Measurements from ENCODE around the gene PPP2R3B. TPM values are rescaled to one million over a fixed set of nuclear protein-coding genes. Genes with fewer than 3 reads are reported as not detected.

PPP2R3B gene
- total and polyA plus RNA-seq, 2 of the 4 experiments (the other 2 are of a cell fraction) = 13.2 to 13.3 TPM

DNA sequence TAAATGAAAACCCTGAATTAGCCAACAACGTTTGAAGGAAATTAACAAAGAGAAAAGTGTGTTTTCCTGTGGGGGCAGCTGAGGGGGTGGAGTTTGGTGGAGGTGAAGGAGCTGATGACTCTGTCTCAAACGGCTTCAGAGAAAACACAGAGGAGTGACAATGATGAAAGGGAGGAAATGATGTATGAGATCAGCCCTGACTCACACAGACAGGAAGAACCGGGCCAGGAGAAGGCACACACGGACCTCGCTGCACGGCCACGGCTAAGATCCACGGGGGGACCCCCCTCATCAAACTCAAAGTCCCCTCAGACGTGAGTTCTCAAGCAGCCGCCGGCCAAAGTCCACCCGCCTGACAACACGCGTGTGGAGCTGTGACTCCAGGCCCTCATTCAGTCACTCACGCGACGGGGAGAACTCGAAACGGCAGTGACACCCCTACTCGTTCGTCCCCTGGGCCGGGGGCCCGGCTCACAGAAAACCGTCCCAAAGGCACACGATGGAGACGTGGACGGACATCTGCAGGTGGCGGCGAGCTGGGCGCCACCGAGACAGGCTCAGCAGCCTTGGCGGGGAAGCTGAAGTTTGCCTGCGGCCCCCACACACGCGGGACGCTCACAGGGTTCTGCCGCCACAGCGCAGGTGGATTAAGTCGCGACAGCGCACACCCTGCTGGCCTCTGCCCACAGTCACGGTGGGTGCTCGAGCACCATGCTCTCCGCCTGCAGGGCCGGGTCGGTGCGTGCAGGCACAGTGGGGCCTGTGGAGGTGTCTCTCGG lies 28.8 kb downstream of the PPP2R3B start:
- Histone ChIP-seq H3K18ac (ENCODE audit: low read depth, low read length) (no peak overlapping the region), H3K27me3 (ENCODE audit: control insufficient read depth, insufficient read depth, low read length) (no peaks in the 10 kb centered on the region), H4K91ac (ENCODE audit: insufficient read depth, low read depth, low read length) (no peak overlapping the region), H3K4me2 (ENCODE audit: low read depth, low read length) (no peak overlapping the region), H3K79me1 (ENCODE audit: low read depth in 1 of 2, low read length in 2 of 2) (peaks cover 0 to 5% of the 10 kb centered on the region in 2 experiments; a peak in 1 of 4 replicates), H3K9me3 (ENCODE audit: control insufficient read depth, insufficient read depth, low read length) (peaks cover 18% of the 10 kb centered on the region), H3K9me1 (ENCODE audit: insufficient read depth, low read length) (no peaks in the 10 kb centered on the region), H3K23ac (ENCODE audit: low read depth, low read length) (no peak overlapping the region), H3K4me3 (ENCODE audit: insufficient read depth, low read depth, low read length) (no peak overlapping the region), H3K9ac (ENCODE audit: low read depth, low read length) (no peak overlapping the region), H3K56ac (ENCODE audit: extremely low read depth, insufficient read depth, low read length) (no peak overlapping the region), H2BK15ac (ENCODE audit: low read depth, low read length) (no peak overlapping the region), H3K27ac (ENCODE audit: insufficient read depth, low read length) (no peak overlapping the region), H2BK20ac (ENCODE audit: low read depth, low read length) (no peak overlapping the region), H2BK5ac (ENCODE audit: low read depth, low read length, poor library complexity, severe bottlenecking) (no peak overlapping the region), H4K20me1 (ENCODE audit: insufficient read depth, low read length) (no peaks in the 10 kb centered on the region; the same call in 1 of the 2 replicates), H3K14ac (replicated peaks; ENCODE audit: low read depth, low read length) (no peak overlapping the region), H2BK120ac (ENCODE audit: low read depth, low read length) (0 out of 2 replicates have a peak overlapping the region, but pooled peaks have one; percentile 8), H4K8ac (ENCODE audit: low read depth in 2 of 2, low read length in 2 of 2) (peak overlapping the region in 1 of 2 experiments; percentile 9; a peak in 1 of 4 replicates), H2AFZ (replicated peaks; ENCODE audit: low read length, poor library complexity) (peak overlapping the region; percentile 64), H3K4me1 (ENCODE audit: control insufficient read depth, insufficient read depth, low read length) (no peaks in the 10 kb centered on the region), H2AK9ac (replicated peaks; ENCODE audit: low read depth, low read length, poor library complexity) (no peak overlapping the region), H3K4ac (ENCODE audit: low read depth, low read length) (no peak overlapping the region), H4K5ac (ENCODE audit: low read depth, low read length) (no peak overlapping the region), H2AK5ac (ENCODE audit: low read depth, low read length) (no peak overlapping the region), H3K36me3 (ENCODE audit: control insufficient read depth, insufficient read depth, low read length) (peaks cover 14% of the 10 kb centered on the region; the same call in 1 of the 2 replicates)
- intact Hi-C loops (cut with micrococcal nuclease) = no loop called here
- ATAC-seq (ENCODE audit: low read depth) (peak; percentile 60), DNase-seq (peak; percentile 60)
- ChIA-PET POLR2A (ENCODE audit: unreplicated experiment) (no interaction called here), CTCF (no interaction called here)
- no TSS peak for BruUV-seq (replicated peaks)
- in situ Hi-C loops (cut with MboI; ENCODE audit: low sequenced_read_pairs) = no loop called here
- dilution Hi-C loops (cut with HindIII; ENCODE audit: low sequenced_read_pairs, unreplicated experiment) = no loop called here
- WGBS, 2 experiments (ENCODE audit: extremely low coverage in 2 of 2, insufficient read length in 1 of 2) = 93% methylated on average over 37 of the region's 48 CpGs; no CpG with 5 or more reads in 1 of the 2 experiments
- TF ChIP-seq CHD1 (IDR thresholded peaks at IDR 0.05; ENCODE audit: low read depth, low read length) (no peak), MAFK (IDR thresholded peaks at IDR 0.05; ENCODE audit: low read depth, low read length) (no peak), NFE2L2 (IDR thresholded peaks at IDR 0.05; ENCODE audit: low read depth, low read length) (no peak), RFX5 (IDR thresholded peaks at IDR 0.05; ENCODE audit: low read depth, low read length) (no peak), RCOR1 (IDR thresholded peaks at IDR 0.05; ENCODE audit: insufficient replicate concordance, low read length) (no peak), POLR2A (IDR thresholded peaks at IDR 0.05; ENCODE audit: low read depth, low read length) (no peak), BHLHE40 (IDR thresholded peaks at IDR 0.05; ENCODE audit: low read depth, low read length) (no peak), FOS (IDR thresholded peaks at IDR 0.05; ENCODE audit: low read depth, low read length) (no peak), SMC3 (IDR thresholded peaks at IDR 0.05; ENCODE audit: low read depth, low read length) (no peak), RAD21 (IDR thresholded peaks at IDR 0.05; ENCODE audit: low read length) (no peak), CEBPB (IDR thresholded peaks at IDR 0.05; ENCODE audit: low read depth, low read length) (no peak), MAZ (IDR thresholded peaks at IDR 0.05; ENCODE audit: borderline replicate concordance, low read depth, low read length) (no peak)
- TF ChIP-seq, protein P1, sequence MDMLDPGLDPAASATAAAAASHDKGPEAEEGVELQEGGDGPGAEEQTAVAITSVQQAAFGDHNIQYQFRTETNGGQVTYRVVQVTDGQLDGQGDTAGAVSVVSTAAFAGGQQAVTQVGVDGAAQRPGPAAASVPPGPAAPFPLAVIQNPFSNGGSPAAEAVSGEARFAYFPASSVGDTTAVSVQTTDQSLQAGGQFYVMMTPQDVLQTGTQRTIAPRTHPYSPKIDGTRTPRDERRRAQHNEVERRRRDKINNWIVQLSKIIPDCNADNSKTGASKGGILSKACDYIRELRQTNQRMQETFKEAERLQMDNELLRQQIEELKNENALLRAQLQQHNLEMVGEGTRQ (IDR thresholded peaks at IDR 0.05; ENCODE audit: low read depth, low read length) = no peak
- TF ChIP-seq, protein P2, sequence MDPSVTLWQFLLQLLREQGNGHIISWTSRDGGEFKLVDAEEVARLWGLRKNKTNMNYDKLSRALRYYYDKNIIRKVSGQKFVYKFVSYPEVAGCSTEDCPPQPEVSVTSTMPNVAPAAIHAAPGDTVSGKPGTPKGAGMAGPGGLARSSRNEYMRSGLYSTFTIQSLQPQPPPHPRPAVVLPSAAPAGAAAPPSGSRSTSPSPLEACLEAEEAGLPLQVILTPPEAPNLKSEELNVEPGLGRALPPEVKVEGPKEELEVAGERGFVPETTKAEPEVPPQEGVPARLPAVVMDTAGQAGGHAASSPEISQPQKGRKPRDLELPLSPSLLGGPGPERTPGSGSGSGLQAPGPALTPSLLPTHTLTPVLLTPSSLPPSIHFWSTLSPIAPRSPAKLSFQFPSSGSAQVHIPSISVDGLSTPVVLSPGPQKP (IDR thresholded peaks at IDR 0.05; ENCODE audit: borderline replicate concordance, low read depth, low read length) = no peak
- TF ChIP-seq, protein P3, sequence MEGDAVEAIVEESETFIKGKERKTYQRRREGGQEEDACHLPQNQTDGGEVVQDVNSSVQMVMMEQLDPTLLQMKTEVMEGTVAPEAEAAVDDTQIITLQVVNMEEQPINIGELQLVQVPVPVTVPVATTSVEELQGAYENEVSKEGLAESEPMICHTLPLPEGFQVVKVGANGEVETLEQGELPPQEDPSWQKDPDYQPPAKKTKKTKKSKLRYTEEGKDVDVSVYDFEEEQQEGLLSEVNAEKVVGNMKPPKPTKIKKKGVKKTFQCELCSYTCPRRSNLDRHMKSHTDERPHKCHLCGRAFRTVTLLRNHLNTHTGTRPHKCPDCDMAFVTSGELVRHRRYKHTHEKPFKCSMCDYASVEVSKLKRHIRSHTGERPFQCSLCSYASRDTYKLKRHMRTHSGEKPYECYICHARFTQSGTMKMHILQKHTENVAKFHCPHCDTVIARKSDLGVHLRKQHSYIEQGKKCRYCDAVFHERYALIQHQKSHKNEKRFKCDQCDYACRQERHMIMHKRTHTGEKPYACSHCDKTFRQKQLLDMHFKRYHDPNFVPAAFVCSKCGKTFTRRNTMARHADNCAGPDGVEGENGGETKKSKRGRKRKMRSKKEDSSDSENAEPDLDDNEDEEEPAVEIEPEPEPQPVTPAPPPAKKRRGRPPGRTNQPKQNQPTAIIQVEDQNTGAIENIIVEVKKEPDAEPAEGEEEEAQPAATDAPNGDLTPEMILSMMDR (conservative IDR thresholded peaks at IDR 0.05; ENCODE audit: low read depth, low read length) = no peak
